SKM-1 treated with dmso at 0.1 percent for 144 hours (cell line): ENCODE results near the gene LRP1B.
"Not testable (repeated sequence)": the region's sequence is repeated elsewhere in the genome, so short reads cannot be mapped to it uniquely, and the experiment has no call there.

ENCODE experiments used
- DNase-seq: peaks from one replicate; lab custom pipeline; 2025; ENCODE audit not compliant: unreplicated experiment; lab: John Stamatoyannopoulos, UW

The LRP1B gene

DNA sequence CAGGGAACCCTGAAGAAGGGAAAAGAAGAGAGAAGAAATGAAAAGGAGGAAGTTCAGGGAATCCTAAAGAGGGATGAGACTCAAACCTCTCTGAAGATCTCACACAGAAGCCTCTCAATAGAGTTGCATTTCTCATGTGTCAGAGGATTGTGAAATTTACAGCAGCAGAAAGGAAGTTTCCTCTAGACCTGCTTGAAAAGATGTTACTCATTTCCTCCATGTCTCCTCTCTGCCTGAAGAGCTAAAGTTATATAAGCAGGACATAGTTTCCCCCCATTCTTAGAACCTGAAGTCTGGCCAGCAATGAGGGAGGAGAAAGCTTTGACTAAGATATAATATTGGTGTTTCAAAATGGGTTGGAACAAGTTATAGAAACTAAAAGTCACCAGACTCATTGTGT is 1155.6 kb downstream of the LRP1B start:
- DNase-seq: peak; percentile 77

- no peak for DNase-seq
These were observed 1158.1 kb downstream of the LRP1B start for GRCh38 chr2:140972724-140973123.

DNA sequence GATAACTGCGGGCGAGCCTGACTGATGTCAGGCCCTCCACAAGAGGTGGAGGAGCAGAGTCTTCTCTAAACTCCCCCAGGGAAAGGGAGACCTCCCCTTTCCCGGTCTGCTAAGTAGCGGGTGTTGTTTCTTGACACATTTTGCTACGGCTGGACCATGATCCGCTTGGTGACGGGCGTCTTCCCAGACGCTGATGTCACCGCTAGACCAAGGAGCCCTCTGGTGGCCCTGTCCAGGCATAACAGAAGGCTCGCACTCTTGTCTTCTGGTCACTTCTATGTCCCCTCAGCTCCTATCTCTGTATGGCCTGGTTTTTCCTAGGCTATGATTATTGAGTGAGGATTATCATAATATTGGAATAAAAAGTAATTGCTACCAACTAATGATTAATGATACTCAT is 1166.5 kb downstream of the LRP1B start:
- not testable (repeated sequence) for DNase-seq

DNA sequence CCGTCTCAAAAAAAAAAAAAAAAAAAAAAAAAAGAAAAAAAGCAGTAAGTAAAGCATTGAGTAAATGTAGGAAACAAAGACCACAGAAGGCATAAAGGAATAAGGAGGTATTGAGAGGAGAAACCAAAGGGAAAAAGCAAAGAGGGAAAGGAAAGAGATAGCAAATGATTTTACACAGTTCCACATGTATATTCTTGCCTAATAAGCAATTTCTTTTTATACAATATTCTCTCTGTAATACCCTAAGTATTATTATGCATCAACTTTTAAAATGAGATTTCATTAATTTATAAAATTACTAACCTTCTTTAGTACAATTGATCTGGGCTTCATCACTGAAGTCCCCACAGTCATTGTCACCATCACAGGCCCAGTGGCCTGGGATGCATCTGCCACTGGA is 1180.9 kb downstream of the LRP1B start:
- DNase-seq: no peak

GRCh38 chr2:140947236-140947635 is 1183.6 kb downstream of the LRP1B start:
- DNase-seq: no peak

DNA sequence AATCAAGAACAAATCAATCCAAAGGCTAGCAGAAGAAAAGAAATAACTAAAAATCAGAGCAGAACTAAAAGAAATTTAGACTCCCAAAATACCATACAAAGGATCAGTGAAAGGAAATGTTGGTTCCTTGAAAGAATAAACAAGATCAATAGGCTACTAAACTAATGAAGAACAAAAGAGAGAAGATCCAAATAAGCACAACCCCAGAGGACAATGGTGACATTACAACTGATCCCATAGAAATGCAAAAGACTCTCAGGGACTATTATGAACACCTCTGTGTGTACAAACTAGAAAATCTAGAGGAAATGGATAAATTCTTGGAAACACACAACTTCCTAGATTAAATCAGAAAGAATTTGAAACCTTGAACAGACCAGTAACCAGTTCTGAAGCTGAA is 1186.9 kb downstream of the LRP1B start:
- no peak for DNase-seq

GRCh38 chr2:140942284-140942683 is 1188.5 kb downstream of the LRP1B start:
- no peak for DNase-seq

DNA sequence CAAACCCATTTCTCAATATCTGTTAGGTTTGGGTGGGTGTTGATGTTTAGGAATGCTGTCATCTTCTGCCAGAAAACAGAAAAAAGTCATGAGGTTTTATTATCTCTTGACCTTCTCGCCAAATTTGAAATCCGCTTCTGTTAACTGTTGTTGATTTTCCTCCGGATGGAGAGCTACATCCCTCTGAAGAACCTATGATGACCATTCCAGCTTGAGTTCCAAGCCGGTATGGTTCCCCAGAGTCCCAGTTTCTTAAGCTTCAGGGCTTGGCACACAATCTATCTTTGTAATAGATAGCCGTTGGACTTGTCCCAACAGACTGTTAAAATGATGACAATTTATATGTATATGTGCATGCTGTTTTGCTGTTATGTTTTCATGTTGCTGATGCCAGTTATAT is 1201.0 kb downstream of the LRP1B start:
- DNase-seq: no peak

DNA sequence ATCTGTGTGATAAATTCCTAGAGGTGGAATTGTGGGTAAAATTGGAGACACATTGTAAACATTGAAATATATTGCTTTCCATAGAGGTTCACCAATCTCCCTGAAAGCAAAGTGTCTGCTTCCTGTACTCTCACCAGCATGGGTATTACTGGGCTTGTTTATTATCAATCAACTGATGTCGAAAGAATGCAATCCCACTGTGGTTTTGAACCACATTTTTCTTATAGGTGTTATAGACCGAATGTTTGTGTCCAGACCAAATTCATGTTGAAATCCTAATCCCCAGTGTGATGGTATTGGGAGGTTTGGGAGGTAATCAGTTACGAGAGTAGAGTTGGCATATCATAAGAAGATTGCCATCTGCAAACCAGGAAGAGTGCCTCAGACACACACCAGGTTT is 1212.4 kb downstream of the LRP1B start:
- no peak for DNase-seq

DNA sequence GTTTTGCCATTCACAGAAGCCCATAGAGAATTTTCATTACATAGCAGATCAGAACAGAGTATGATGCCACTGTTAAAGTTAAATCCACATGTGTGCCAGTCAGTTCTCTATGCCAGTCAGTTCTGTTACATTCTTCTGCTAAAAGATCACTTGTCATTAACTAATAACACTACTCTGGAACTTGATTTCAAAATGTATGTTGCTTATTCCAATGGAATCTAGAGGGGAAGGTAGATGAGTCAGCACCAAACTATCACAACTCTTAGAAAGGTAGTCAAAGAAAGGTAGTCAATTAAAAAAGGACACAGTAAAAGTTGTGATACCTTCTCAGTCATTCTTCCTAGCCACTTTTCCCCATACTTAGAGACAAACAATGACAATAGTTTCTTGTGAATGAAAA is 1214.4 kb downstream of the LRP1B start:
- no peak for DNase-seq

- DNase-seq: no peak
These were observed 1220.1 kb downstream of the LRP1B start for GRCh38 chr2:140910683-140911082.

DNA sequence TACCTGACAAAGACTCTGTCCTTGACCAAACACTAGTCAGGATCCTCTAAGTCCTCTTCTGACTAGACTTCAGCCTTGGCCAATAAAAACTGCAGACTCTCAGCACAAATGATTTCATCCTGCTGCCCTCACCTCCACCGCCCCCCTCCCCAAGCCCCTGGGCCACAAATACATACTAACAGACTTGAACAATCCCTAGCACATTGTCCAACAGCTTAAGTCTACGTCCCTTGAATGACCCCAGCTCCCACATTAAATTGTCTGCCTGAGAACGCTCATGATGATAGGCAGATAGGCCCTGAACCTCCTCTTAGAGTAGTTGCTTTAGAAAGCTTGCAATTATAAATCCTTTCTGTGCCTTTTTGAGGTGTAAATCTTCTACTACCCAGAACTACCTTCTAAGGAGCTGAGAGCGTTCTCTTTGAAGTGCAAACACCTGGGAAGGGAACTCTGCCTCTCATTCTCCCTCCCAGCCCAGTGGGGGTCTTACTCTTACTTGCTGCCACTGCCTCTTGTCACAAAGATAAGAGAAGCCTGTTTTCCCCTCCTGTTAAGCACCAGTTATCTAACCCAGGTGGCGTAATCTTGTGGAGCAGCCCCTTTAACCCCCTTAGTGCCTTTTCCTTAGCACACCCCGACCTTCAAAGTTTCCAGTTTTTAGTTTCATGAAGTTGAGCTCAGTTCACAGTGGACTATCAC is 1225.6 kb downstream of the LRP1B start:
- DNase-seq: no peak

DNA sequence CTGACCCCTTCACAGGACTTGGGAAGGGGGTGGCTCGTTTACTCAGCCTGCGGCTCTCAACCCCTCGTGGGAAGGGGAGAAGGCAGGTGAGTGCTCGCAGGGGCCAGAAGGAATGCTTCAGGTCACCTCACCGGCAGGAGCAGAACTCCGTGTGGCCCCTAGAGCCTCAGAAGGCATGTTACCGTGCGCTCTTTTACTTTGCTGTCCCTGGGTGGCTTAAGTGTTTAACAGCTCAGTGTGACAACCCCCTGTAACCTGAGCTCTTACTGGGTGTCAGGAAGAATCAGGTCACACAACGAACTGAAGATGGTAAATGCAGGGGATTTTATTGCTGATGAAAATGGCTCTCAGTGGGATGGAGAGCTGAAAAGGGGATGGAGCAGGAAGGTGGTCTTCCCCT is 1235.4 kb downstream of the LRP1B start:
- no peak for DNase-seq

- DNase-seq: no peak
These were observed 1237.1 kb downstream of the LRP1B start for GRCh38 chr2:140893685-140894084.

DNA sequence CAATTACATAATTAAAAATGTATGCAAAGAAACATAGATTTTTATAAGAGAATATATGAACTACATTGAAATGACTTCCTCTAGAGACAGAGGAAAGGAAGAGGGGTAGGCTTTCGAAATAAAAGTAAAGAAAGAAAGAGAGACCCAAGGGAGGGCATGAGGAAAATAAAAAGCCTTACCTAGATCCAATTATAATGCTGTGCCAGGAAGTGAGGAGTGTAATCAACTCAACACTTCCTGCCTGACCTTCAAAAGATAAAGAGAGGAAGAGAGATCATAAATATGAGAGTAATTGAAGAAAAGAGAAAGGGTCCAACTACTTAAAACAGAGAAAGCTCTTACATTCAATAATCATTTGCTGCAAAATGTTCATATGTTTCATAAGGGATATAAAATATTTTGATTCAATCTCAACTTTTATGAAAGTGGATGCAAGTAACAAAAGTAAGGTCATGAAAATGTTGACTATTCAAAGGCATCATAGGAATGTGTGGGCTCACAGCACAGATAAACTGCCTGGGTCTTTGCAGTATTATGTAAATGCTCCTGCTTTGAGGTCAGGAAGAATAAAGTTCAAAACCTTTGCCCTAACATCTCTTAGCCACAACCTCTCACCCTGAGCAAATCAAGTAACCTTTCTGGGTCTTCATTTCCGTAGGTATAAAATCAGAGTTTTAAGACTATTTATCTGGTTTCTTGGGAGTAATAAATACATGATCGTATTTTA is 1237.7 kb downstream of the LRP1B start:
- no peak for DNase-seq

- DNase-seq: no peak
These were observed 1238.4 kb downstream of the LRP1B start for GRCh38 chr2:140892436-140892835.

DNA sequence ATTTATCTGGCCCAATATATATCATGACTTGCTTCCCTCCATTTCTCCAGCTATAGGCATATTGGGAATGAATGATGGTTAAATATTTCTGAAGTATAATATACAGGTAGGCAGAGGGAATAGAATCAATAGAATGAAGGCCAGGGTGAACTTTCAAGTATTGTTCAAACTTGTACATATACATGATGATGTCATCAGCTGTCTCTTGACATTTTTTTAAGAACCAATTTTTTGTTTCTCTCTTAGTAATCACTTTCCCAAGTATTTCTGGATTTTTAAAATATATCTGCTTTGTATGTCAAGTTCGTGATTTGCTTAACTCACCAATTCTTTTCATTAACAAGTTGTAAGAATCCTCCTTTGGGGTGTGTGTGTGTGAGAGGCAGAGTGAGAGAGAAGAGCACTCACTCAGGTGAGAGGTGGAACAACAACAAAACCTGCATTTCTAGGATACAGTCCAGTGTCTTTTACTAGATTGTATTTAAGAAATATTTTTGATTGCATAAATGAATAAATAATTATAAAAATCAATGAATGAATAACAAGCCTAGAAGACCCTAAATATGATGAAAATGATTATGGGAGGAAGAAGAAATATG is 1239.1 kb downstream of the LRP1B start:
- no peak for DNase-seq

DNA sequence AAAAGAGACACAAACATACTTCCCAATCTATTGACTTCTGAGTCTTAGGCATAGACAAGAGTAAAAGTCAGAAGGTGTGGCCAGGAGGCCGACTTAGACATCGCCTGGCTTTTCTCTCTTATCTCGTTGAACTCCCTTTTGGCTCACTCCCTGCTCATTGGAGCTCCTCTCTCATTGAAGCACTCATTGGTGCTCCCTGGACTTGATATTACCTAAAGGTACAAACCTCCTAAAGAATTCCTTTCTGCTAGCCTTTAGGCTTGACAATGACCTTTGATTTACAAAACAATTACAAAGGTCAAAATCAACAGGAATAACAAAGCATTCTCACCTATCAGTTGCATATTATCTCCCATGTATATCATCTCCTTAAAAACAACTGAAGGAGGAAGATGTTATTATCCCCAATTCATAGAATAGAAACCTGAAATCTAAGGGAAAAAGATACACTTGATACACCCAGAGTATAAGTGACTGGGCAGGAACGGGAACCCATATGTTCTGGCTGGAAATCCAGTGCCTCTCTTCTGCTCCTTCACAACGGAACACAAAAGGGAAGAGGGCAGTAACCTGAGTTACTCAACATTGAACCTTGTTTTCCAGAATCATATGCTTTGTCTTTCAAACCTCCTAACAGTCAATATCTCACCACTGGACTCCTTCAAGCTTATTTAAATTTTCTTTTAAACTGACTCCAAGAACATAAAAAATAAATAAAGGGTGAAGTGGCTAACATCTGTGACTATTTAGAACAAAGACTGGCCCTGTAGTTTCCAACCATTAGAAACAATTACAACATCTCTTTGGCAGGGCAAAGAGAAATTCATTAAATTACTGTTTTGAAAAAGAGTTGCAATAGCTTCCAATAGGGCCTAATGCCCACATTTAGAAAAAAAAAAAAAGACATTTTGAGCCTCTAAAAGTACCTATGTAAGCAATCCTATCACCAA is 1247.9 kb downstream of the LRP1B start:
- DNase-seq: no peak

GRCh38 chr2:140880573-140880972 is 1250.2 kb downstream of the LRP1B start:
- no peak for DNase-seq

GRCh38 chr2:140876015-140876414 is 1254.8 kb downstream of the LRP1B start:
- DNase-seq: no peak

GRCh38 chr2:140873915-140874531 is 1256.8 kb downstream of the LRP1B start:
- DNase-seq: no peak
